HG03442 (cell line): ENCODE measurements around the gene DNASE1L3.

Experiments used
- ATAC-seq: cut with Tn5 transposase; IDR thresholded peaks from one replicate; pipeline ENCODE4 v1.9.1; 2021; ENCODE audit warnings: mild to moderate bottlenecking, moderate library complexity; ENCODE audit not compliant: unreplicated experiment

DNASE1L3 gene

DNA sequence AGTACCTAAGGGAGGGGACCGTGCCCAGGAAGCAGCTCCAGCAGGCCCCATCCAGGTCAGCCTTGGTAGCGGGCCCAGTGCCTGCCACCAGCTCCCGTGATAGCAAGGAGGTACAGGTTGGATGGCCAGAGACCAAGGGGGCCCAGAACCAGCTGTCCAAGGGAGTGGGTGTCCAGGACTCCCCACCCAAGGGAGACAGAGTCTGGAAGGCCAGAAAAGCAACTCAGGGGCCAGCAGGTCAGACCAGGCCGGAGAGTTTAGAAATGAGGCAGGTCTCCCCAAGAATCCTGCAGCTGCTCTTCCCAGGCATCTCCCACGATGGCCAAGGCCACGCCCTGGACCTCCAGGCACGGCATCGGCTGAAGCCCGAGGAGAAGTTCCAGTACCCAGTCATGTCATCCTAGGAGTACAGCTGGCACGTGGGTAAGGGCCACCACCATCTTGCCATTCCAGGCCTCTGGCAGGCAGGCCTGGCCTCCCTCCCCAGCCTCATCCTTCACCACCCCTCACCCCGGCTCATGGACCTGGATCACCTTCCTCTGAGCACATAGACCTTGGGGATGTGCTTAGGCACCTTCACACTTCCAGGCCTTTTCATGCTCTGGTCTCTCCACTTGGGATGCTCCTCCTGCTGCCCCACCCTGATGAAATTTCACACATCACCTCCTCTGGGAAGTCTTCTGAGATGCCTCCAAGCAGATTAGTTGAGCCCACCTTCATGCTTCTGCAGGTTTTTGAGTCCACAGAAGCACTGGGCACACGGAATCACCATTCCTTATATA, 30.5 kb downstream of the DNASE1L3 start:
- ATAC-seq = no peak

DNA sequence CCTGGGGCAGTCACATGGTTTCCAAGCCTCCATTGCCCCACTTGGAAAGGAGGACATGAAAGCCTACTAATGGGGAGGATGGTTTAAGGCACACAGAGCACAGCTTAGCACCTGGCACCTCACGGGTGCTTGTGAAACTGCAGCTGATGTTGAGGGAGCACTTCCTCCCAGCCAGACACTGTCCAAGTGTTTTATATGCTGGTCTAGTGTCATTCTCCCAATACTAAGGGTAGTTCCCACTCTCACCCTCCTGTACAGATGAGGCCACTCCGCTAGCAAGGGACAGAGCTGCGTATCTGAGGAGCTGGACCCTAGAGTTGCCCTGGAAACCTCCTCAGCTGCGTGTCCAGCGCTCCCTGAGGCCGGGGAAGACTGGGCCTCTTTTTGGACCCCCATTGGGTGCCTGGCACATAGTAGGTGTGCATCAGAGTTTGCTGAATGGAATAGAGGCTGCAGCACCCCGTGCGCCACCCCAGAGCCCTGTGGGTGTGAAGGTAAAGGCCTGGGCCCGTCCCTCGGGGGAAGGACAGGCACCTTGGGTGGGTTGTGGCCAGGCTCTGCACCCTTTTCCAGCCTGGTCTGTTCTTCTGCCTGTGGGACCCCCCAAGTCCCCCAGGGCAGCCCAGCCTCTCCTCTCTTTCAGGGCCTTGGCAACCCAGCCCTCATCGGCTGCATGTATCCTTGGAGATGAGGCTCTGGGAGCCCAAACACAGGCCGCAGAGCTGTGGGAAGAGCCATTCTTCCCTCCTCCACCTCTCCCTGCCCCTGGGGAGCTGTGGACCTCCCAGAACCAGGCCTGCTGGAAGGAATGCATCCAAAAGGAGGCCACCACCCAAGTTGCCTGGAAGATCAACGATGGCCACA, 31.3 kb downstream of the DNASE1L3 start:
- ATAC-seq = no peak

- no peak for ATAC-seq
Observed at GRCh38 chr3:58178528-58179234, 32.1 kb downstream of the DNASE1L3 start.

DNA sequence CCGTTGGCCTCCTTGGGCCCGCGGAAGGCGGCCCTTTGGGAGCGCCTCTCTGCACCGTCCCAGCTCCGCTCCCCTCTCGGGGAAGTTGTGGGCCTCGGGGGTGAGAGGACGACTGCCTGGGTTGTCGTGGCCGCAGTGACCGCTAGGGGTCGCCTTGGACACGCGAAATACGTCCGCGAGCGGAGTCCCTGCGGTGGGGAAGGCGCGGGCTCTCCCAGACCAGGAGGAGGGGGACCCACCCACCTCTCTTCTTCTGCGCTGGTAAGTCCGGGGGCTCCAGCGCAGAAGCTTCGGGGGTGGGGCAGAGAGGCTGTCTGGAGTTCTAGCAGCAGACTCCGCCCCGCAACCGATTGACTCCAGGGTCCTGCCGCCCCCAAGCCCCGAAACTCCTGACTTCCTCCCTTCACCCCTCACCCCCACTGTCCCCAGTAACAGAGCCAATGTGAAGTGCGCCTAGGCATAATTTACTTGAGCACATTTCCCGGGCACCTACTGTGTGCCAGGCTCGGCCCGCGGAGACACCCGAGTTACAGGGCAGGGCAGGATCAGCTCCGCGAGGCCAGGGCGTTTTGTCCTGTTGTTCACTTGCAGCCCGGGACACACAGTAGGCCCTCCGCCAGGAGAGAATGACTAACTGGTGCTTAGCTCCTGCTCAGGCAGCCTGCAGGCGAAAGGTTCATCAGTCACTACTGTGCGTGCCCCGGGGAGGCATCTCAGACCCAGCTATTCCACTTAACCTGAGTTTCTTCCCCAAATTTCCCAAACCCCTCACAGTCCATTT, 32.8 kb downstream of the DNASE1L3 start:
- ATAC-seq = peak; percentile 76

DNA sequence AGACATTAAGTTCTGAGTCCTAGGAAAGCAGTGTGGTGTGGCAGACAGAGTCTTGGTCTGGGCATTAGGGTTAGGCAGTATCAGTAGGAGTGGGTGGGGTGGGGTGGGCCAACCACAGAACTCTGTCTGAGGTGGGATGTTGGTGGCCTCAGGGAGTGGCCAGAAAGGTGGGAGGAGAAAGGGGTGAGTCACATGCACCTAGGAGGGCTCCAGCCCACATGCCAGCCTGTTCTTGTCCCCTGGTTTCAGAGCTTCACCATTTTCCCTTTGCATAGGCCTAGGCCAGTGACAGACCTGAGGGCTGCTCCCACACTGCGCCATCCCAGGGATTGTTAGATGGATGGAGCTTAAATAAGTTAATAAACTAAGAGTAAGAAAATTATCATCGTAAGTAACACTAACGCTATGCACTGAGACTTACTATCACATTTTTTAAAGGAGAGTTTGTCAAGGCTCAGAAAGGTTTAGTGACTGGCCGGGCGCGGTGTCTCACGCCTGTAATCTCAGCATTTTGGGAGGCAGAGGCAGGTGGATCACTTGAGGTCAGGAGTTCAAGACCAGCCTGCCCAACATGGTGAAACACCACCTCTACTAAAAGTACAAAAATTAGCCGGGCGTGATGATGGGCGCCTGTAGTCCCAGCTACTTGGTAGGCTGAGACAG, 33.8 kb downstream of the DNASE1L3 start:
- ATAC-seq = no peak

GRCh38 chr3:58176185-58176530, 34.6 kb downstream of the DNASE1L3 start:
- ATAC-seq = no peak

DNA sequence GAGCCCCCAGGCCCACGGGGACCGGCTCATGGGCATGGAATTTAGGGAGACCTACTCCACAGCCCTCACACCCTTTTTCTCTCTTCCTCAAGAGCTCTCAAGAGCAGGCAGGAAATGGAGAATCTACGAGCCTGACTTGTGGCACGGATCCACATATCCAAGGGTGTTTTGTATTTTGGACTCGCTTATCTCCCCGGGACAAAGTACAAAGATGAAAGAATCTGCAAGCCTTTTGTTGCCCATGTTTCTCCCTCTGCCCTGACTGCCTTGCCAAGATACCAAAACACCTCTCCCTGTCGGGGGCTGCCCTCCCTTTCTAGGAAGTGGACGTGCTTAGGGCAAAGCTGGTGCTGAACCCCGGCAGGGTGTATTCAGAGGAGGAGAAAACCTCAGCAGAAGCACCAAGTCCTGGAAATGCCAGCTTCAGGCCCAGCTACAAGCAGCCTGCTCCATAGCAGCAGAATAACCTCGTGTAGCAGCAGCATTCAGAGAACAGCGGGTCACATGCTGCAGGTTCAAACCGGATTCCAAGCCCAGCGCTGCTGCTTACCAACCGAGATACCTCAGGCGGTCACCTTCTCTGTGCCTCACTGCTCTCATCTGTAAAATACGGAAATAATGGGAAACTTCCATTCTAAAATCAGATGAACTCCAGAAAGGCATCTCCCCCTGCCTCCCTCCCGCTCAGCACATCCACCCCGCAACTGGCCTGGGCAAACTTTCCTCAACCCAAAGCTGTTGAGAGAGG, 35.2 kb downstream of the DNASE1L3 start:
- ATAC-seq = no peak

DNA sequence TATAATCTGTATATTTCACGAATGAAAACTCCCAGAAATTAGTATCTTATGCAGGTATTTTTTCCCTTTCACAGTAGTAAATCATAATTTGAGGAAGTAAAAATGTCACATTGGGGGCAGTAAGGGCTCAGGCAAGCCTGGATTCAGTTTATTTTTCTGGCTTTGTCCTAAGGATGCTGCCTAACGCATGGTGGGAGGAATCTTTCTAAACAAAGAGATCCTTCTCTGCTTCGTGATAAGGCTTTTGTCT, 35.7 kb downstream of the DNASE1L3 start:
- no peak for ATAC-seq

DNA sequence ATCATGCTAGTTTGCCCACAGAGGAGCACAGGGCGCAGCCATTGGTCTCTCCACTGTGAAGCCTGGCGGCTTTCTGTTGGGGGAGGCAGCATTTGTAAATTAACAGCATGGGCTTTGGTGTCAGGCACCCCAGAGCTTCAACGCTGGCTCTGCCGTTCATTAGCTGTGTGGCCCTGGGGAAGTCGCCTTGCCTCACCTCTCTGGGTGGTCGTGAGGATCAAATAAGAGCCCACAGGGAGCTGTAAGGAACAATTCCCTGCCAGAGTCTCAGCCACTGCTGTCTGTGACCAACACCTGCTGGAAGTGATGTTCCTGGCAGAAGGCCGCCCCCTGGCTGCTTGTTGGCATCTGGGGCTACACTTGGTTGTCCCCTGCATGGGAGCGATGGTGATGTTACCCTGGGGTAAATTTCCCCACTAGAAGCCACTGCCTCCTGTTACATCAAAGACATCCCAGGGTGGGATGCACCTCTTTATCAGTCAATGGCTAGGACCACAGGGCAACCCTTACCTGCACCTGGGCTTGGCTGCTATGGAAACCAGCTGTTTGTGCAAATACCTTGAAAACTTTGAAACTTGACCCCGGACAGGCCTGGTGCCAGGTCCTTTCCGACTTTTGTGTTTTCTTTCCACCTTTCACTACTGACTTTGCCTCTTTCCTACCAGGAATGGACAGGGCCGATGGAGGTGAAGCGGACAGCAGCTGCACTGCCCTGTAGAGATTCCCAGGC, 36.9 kb downstream of the DNASE1L3 start:
- ATAC-seq = peak; percentile 43

- ATAC-seq = no peak
Observed at GRCh38 chr3:58173029-58173668, 37.6 kb downstream of the DNASE1L3 start.

DNA sequence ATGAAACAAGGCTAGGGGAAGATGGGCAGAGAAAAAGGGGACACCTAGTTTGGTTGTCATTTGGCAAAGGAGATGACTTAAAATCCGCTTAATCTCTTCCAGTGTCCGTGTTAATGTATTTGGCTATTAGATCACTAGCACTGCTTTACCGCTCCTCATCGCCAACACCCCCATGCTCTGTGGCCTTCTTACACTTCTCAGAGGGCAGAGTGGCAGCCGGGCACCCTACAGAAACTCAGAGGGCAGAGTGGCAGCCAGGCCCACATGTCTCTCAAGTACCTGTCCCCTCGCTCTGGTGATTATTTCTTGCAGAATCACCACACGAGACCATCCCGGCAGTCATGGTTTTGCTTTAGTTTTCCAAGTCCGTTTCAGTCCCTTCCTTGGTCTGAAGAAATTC, 39.6 kb downstream of the DNASE1L3 start:
- no peak for ATAC-seq

GRCh38 chr3:58170376-58170775, 40.4 kb downstream of the DNASE1L3 start:
- no peak for ATAC-seq

DNA sequence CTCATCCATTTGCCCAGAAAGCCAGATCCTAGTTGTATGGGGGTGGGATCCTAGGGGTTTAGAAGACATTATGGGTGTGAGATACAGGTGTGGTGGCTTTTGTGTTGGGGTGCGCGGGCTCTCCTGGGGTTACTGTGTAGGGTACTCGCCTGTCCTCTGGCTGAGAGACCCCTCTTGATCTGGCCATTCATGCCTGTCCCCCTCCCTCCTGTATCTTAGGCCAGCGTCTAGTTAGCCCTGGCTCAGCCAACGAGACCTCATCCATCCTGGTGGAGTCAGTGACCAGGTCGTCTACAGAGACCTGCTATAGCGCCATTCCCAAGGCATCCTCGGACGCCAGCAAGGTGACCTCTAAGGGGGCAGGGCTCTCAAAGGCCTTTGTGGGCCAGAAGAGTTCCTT, 41.4 kb downstream of the DNASE1L3 start:
- no peak for ATAC-seq

- ATAC-seq = no peak
Observed at GRCh38 chr3:58168498-58168897, 42.3 kb downstream of the DNASE1L3 start.

DNA sequence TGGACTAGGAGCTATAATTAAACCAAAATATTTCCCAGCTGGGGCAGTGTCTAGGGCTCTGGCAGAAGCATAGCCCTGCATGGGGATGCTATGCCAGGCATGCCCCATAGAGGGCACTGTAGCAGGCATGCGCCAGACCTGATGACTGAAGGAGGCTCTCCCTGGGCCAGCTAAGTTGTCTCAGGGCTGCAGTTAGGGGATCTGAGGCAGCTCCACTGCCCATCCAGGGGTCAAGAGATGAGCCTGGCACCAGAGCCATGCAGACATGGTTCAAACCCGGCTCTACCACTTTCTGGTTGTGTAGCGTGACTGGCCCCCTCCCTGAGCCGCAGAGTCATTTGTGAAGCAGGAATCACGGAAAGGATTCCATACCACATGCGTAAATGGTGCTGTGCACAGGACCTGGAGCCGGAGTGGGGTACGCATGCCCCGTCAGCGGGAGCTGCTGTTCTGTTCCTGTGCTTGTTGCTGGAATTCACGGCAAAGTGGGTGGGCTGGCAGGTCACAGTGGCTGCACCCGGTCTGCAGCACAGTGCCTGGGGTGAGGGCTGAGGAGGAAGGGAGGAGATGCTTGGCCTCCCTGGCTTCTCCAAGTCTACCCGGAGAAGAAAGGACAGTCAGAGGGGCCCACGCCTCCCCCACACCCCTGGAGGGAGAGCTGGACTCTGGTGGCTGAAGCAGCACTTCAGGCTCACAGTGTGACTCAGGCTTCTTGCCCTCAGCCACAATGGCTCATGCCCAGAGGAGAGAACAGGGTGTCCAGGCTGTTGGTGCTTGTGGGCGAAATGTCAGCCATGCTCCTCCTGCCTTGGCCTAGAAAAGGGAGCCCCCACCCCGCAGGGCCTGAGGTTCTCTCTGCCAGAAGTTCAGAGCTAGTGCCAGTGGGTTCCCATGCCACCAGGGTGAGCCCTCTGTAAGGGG, 43.1 kb downstream of the DNASE1L3 start:
- no peak for ATAC-seq

GRCh38 chr3:58164906-58165821, 45.6 kb downstream of the DNASE1L3 start:
- no peak for ATAC-seq
